ENCODE data around the gene ALKBH2.

Gene ALKBH2

GRCh38 chr12:109125791-109126190 lies 32.5 kb upstream of the ALKBH2 start:
- Histone ChIP-seq H3K27me3 (ENCODE audit: control insufficient read depth, insufficient read depth, low read length) (no peaks in the 10 kb centered on the region), H3K4me1 (ENCODE audit: control insufficient read depth, insufficient read depth, low read length) (no peaks in the 10 kb centered on the region), H3K9ac (ENCODE audit: low read depth, low read length) (no peak overlapping the region), H3K9me3 (ENCODE audit: control insufficient read depth, insufficient read depth, low read length) (no peaks in the 10 kb centered on the region), H3K36me3 (ENCODE audit: control insufficient read depth, insufficient read depth, low read length) (no peaks in the 10 kb centered on the region), H3K4me3 (ENCODE audit: low read depth, low read length) (no peak overlapping the region)

- H3K9ac ChIP-seq (ENCODE audit: low read depth, low read length), result no peak overlapping the region
- no peaks in the 10 kb centered on the region for H3K9me3 ChIP-seq (ENCODE audit: control insufficient read depth, insufficient read depth, low read length)
- no peaks in the 10 kb centered on the region for H3K27me3 ChIP-seq (ENCODE audit: control insufficient read depth, insufficient read depth, low read length)
- no peaks in the 10 kb centered on the region for H3K36me3 ChIP-seq (ENCODE audit: control insufficient read depth, insufficient read depth, low read length)
- H3K4me1 ChIP-seq (ENCODE audit: control insufficient read depth, insufficient read depth, low read length), result no peaks in the 10 kb centered on the region
- H3K4me3 ChIP-seq (ENCODE audit: low read depth, low read length), result no peak overlapping the region
Measured at GRCh38 chr12:109124878-109125648, 31.8 kb upstream of the ALKBH2 start.

- Histone ChIP-seq H3K4me3 (ENCODE audit: low read depth, low read length) (no peak overlapping the region), H3K36me3 (ENCODE audit: control insufficient read depth, insufficient read depth, low read length) (no peaks in the 10 kb centered on the region), H3K27me3 (ENCODE audit: control insufficient read depth, insufficient read depth, low read length) (no peaks in the 10 kb centered on the region), H3K4me1 (ENCODE audit: control insufficient read depth, insufficient read depth, low read length) (no peaks in the 10 kb centered on the region), H3K9ac (ENCODE audit: low read depth, low read length) (no peak overlapping the region), H3K9me3 (ENCODE audit: control insufficient read depth, insufficient read depth, low read length) (no peaks in the 10 kb centered on the region)
Measured at GRCh38 chr12:109121346-109121880, 28.1 kb upstream of the ALKBH2 start.

GRCh38 chr12:109120557-109120956 lies 27.3 kb upstream of the ALKBH2 start:
- Histone ChIP-seq H3K36me3 (ENCODE audit: control insufficient read depth, insufficient read depth, low read length) (no peaks in the 10 kb centered on the region), H3K4me1 (ENCODE audit: control insufficient read depth, insufficient read depth, low read length) (peaks cover 5% of the 10 kb centered on the region), H3K27me3 (ENCODE audit: control insufficient read depth, insufficient read depth, low read length) (no peaks in the 10 kb centered on the region), H3K4me3 (ENCODE audit: low read depth, low read length) (no peak overlapping the region), H3K9ac (ENCODE audit: low read depth, low read length) (no peak overlapping the region), H3K9me3 (ENCODE audit: control insufficient read depth, insufficient read depth, low read length) (no peaks in the 10 kb centered on the region)

GRCh38 chr12:109120095-109120494 lies 26.8 kb upstream of the ALKBH2 start:
- Histone ChIP-seq H3K9me3 (ENCODE audit: control insufficient read depth, insufficient read depth, low read length) (no peaks in the 10 kb centered on the region), H3K4me3 (ENCODE audit: low read depth, low read length) (no peak overlapping the region), H3K4me1 (ENCODE audit: control insufficient read depth, insufficient read depth, low read length) (peaks cover 5% of the 10 kb centered on the region), H3K27me3 (ENCODE audit: control insufficient read depth, insufficient read depth, low read length) (no peaks in the 10 kb centered on the region), H3K9ac (ENCODE audit: low read depth, low read length) (no peak overlapping the region), H3K36me3 (ENCODE audit: control insufficient read depth, insufficient read depth, low read length) (no peaks in the 10 kb centered on the region)

- Histone ChIP-seq H3K9ac (ENCODE audit: low read depth, low read length) (no peak overlapping the region), H3K36me3 (ENCODE audit: control insufficient read depth, insufficient read depth, low read length) (no peaks in the 10 kb centered on the region), H3K27me3 (ENCODE audit: control insufficient read depth, insufficient read depth, low read length) (no peaks in the 10 kb centered on the region), H3K9me3 (ENCODE audit: control insufficient read depth, insufficient read depth, low read length) (no peaks in the 10 kb centered on the region), H3K4me1 (ENCODE audit: control insufficient read depth, insufficient read depth, low read length) (peaks cover 5% of the 10 kb centered on the region), H3K4me3 (ENCODE audit: low read depth, low read length) (no peak overlapping the region)
Measured at GRCh38 chr12:109116611-109116949, 23.3 kb upstream of the ALKBH2 start.

- no peaks in the 10 kb centered on the region for H3K36me3 ChIP-seq (ENCODE audit: control insufficient read depth, insufficient read depth, low read length)
- H3K9me3 ChIP-seq (ENCODE audit: control insufficient read depth, insufficient read depth, low read length), result no peaks in the 10 kb centered on the region
- H3K27me3 ChIP-seq (ENCODE audit: control insufficient read depth, insufficient read depth, low read length), result no peaks in the 10 kb centered on the region
- peaks cover 5% of the 10 kb centered on the region for H3K4me1 ChIP-seq (ENCODE audit: control insufficient read depth, insufficient read depth, low read length)
- no peak within 1 kb of the TSS for H3K4me3 ChIP-seq (ENCODE audit: low read depth, low read length)
- H3K9ac ChIP-seq (ENCODE audit: low read depth, low read length), result no peak within 1 kb of the TSS
Measured at GRCh38 chr12:109115758-109116610, 22.7 kb upstream of the ALKBH2 start, which contains the start of gene ACACB. Gene ACACB (plus strand): TSS chr12:109116587. CDS start chr12:109139406, 22,819 bp downstream.

GRCh38 chr12:109115404-109115757 lies 22.1 kb upstream of the ALKBH2 start:
- H3K9me3 ChIP-seq (ENCODE audit: control insufficient read depth, insufficient read depth, low read length), result no peaks in the 10 kb centered on the region
- H3K36me3 ChIP-seq (ENCODE audit: control insufficient read depth, insufficient read depth, low read length), result no peaks in the 10 kb centered on the region
- no peak overlapping the region for H3K4me3 ChIP-seq (ENCODE audit: low read depth, low read length)
- H3K9ac ChIP-seq (ENCODE audit: low read depth, low read length), result no peak overlapping the region
- no peaks in the 10 kb centered on the region for H3K27me3 ChIP-seq (ENCODE audit: control insufficient read depth, insufficient read depth, low read length)
- peaks cover 5% of the 10 kb centered on the region for H3K4me1 ChIP-seq (ENCODE audit: control insufficient read depth, insufficient read depth, low read length)

GRCh38 chr12:109114644-109115043 lies 21.4 kb upstream of the ALKBH2 start:
- peaks cover 3% of the 10 kb centered on the region for H3K36me3 ChIP-seq (ENCODE audit: control insufficient read depth, insufficient read depth, low read length)
- H3K27me3 ChIP-seq (ENCODE audit: control insufficient read depth, insufficient read depth, low read length), result no peaks in the 10 kb centered on the region
- H3K9ac ChIP-seq (ENCODE audit: low read depth, low read length), result no peak overlapping the region
- H3K4me1 ChIP-seq (ENCODE audit: control insufficient read depth, insufficient read depth, low read length), result peaks cover 5% of the 10 kb centered on the region
- H3K9me3 ChIP-seq (ENCODE audit: control insufficient read depth, insufficient read depth, low read length), result no peaks in the 10 kb centered on the region
- no peak overlapping the region for H3K4me3 ChIP-seq (ENCODE audit: low read depth, low read length)

GRCh38 chr12:109113661-109114321 lies 20.5 kb upstream of the ALKBH2 start:
- Histone ChIP-seq H3K4me3 (ENCODE audit: low read depth, low read length) (no peak overlapping the region), H3K36me3 (ENCODE audit: control insufficient read depth, insufficient read depth, low read length) (peaks cover 4% of the 10 kb centered on the region), H3K9ac (ENCODE audit: low read depth, low read length) (no peak overlapping the region), H3K27me3 (ENCODE audit: control insufficient read depth, insufficient read depth, low read length) (no peaks in the 10 kb centered on the region), H3K4me1 (ENCODE audit: control insufficient read depth, insufficient read depth, low read length) (peaks cover 5% of the 10 kb centered on the region), H3K9me3 (ENCODE audit: control insufficient read depth, insufficient read depth, low read length) (no peaks in the 10 kb centered on the region)

GRCh38 chr12:109112720-109113465 lies 19.6 kb upstream of the ALKBH2 start:
- Histone ChIP-seq H3K36me3 (ENCODE audit: control insufficient read depth, insufficient read depth, low read length) (peaks cover 6% of the 10 kb centered on the region), H3K4me1 (ENCODE audit: control insufficient read depth, insufficient read depth, low read length) (peaks cover 5% of the 10 kb centered on the region), H3K9ac (ENCODE audit: low read depth, low read length) (no peak overlapping the region), H3K9me3 (ENCODE audit: control insufficient read depth, insufficient read depth, low read length) (no peaks in the 10 kb centered on the region), H3K27me3 (ENCODE audit: control insufficient read depth, insufficient read depth, low read length) (no peaks in the 10 kb centered on the region), H3K4me3 (ENCODE audit: low read depth, low read length) (no peak overlapping the region)

Measured in iPS-15b (cell line).